HepG2 (cell line): ENCODE measurements around the gene CYP26A1. TPM values are rescaled to one million over a fixed set of nuclear protein-coding genes. Genes with fewer than 3 reads are reported as not detected.
A peak's percentile ranks its signal among the peaks of the same experiment; 100 is the strongest.

ENCODE experiments used
- ADNP ChIP-seq: sonication (generic); formaldehyde crosslinking; IDR thresholded peaks from 2 replicates; pipeline ENCODE4 v1.4.0; 2020; ENCODE audit warnings: missing genetic modification reagents
- ARID2 ChIP-seq: sonication (generic); formaldehyde crosslinking; IDR thresholded peaks from 2 replicates; pipeline ENCODE4 v1.8.1; 2022; ENCODE audit warnings: mild to moderate bottlenecking, missing genetic modification reagents, borderline replicate concordance
- ATF6 ChIP-seq: sonication (generic); formaldehyde crosslinking; conservative IDR thresholded peaks from 2 replicates; pipeline ENCODE4 v1.4.0; 2020; ENCODE audit warnings: missing genetic modification reagents
- CREB1 ChIP-seq, 2 experiments: fragments of 450-650 bp in 1 of 2; IDR thresholded peaks; 2 replicates each; pipeline ENCODE4 v1.6.1; 2016 to 2017; ENCODE audit warnings: control low read depth in 1 of 2, mild to moderate bottlenecking in 1 of 2, missing compliant biosample characterization in 1 of 2, missing genetic modification characterization in 1 of 2
- FOXA3 ChIP-seq: IDR thresholded peaks from 2 replicates; pipeline ENCODE4 v1.6.1; 2016; ENCODE audit warnings: missing genetic modification reagents, missing compliant biosample characterization
- ISL2 ChIP-seq: sonication (generic); formaldehyde crosslinking; IDR thresholded peaks from 2 replicates; pipeline ENCODE4 v1.5.0; 2020; ENCODE audit warnings: missing genetic modification reagents
- LRRFIP1 ChIP-seq: sonication (generic); formaldehyde crosslinking; conservative IDR thresholded peaks from 2 replicates; pipeline ENCODE4 v1.4.0; 2020; ENCODE audit warnings: missing genetic modification reagents
- NFIC ChIP-seq: IDR thresholded peaks from 2 replicates; pipeline ENCODE4 v1.6.1; 2012; ENCODE audit warnings: mild to moderate bottlenecking, low read length, inconsistent platforms
- RNF219 ChIP-seq: sonication (generic); formaldehyde crosslinking; IDR thresholded peaks from 2 replicates; pipeline ENCODE4 v1.5.0; 2020; ENCODE audit warnings: mild to moderate bottlenecking, missing genetic modification reagents
- TFDP1 ChIP-seq: IDR thresholded peaks from 2 replicates; pipeline ENCODE4 v1.6.1; 2016; ENCODE audit warnings: missing compliant biosample characterization, missing genetic modification reagents, borderline replicate concordance
- ZKSCAN1 ChIP-seq: fragments of 150-350 bp; IDR thresholded peaks from 2 replicates; pipeline ENCODE4 v1.6.1; 2014; ENCODE audit warnings: low read length
- ZNF747 ChIP-seq: sonication (generic); formaldehyde crosslinking; IDR thresholded peaks from 2 replicates; pipeline ENCODE4 v1.8.1; 2023; ENCODE audit warnings: missing genetic modification reagents, mild to moderate bottlenecking, borderline replicate concordance
- polyA plus RNA-seq, 8 experiments: library from polyadenylated mRNA; depleted of rRNA in 3 of 8; stranded (reverse) in 7 of 8; unstranded in 1 of 8; fragments of >200 nt; fragmentation: Illumina TruSeq in 4 of 8; extraction: Trizol in 4 of 8; gene quantifications; 2 replicates each; pipeline versions ENCODE4 v1.2.1 to v1.2.3, GENCODE V29; 2011 to 2016; ENCODE audit warnings: low read depth in 4 of 8, missing spikeins in 1 of 8, mixed read lengths in 1 of 8; ENCODE audit not compliant: insufficient read depth in 1 of 8
- total RNA-seq, 5 experiments: library from RNA; depleted of rRNA; stranded (reverse); fragments of >200 nt; fragmentation: Illumina TruSeq; extraction: Trizol; gene quantifications; 2 replicates each; pipeline ENCODE4 v1.2.3, GENCODE V29; 2016; ENCODE audit warnings: low read depth in 1 of 5
- TF ChIP-seq, protein P1 (sequence below): sonication (generic); formaldehyde crosslinking; IDR thresholded peaks from 2 replicates; pipeline ENCODE4 v1.8.1; 2023; ENCODE audit warnings: mild to moderate bottlenecking, missing genetic modification reagents
- TF ChIP-seq, protein P2 (sequence below): sonication (generic); formaldehyde crosslinking; IDR thresholded peaks from 2 replicates; pipeline ENCODE4 v1.4.0; 2020; ENCODE audit warnings: mild to moderate bottlenecking, low read depth, missing genetic modification reagents
- TF ChIP-seq, protein P3 (sequence below): sonication (generic); formaldehyde crosslinking; IDR thresholded peaks from 2 replicates; pipeline ENCODE4 v1.9.0; 2021; ENCODE audit warnings: missing genetic modification reagents, borderline replicate concordance

CYP26A1 gene
- total and polyA plus RNA-seq, 2 of the 13 experiments (the other 11 are each of a cell fraction or from before 2014, with no cell fraction given) = 0.15 TPM; not detected in 1

DNA sequence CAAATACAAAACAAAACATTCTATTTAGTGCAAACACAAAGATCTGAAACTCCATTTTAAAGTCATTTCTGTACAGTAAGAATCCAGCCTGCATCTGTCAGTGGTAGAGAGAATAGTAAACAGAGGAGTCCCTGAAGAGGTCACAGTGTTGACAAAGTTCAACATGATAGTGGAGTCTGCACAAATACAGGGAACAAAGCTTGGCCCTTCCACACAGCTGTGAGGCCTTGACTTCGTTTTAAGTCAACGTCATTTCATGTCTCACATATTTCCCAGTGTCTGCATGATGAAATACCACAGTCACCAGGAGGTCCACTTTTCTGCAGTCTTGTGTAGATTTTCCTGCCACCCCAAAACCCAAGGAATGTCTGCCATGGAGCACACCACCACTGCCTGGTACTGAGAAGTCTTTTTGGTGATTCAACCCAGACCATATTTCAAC lies 33.0 kb downstream of the CYP26A1 start (continued):
- peak; percentile 81; the same call in 1 of the 2 replicates for TF ChIP-seq NFIC
- TF ChIP-seq, protein P1, sequence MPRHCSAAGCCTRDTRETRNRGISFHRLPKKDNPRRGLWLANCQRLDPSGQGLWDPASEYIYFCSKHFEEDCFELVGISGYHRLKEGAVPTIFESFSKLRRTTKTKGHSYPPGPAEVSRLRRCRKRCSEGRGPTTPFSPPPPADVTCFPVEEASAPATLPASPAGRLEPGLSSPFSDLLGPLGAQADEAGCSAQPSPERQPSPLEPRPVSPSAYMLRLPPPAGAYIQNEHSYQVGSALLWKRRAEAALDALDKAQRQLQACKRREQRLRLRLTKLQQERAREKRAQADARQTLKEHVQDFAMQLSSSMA (CRISPR knock-in tag) = no peak
- TF ChIP-seq ZNF747 (CRISPR knock-in tag) = no peak; the same call in 1 of the 2 replicates
- TF ChIP-seq, protein P2, sequence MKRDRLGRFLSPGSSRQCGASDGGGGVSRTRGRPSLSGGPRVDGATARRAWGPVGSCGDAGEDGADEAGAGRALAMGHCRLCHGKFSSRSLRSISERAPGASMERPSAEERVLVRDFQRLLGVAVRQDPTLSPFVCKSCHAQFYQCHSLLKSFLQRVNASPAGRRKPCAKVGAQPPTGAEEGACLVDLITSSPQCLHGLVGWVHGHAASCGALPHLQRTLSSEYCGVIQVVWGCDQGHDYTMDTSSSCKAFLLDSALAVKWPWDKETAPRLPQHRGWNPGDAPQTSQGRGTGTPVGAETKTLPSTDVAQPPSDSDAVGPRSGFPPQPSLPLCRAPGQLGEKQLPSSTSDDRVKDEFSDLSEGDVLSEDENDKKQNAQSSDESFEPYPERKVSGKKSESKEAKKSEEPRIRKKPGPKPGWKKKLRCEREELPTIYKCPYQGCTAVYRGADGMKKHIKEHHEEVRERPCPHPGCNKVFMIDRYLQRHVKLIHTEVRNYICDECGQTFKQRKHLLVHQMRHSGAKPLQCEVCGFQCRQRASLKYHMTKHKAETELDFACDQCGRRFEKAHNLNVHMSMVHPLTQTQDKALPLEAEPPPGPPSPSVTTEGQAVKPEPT (CRISPR knock-in tag) = no peak
- 0 out of 2 replicates have a peak, but pooled peaks have one; percentile 69 for TF ChIP-seq RNF219 (CRISPR knock-in tag)
- no peak for TF ChIP-seq LRRFIP1 (CRISPR knock-in tag)
- TF ChIP-seq, protein P3, sequence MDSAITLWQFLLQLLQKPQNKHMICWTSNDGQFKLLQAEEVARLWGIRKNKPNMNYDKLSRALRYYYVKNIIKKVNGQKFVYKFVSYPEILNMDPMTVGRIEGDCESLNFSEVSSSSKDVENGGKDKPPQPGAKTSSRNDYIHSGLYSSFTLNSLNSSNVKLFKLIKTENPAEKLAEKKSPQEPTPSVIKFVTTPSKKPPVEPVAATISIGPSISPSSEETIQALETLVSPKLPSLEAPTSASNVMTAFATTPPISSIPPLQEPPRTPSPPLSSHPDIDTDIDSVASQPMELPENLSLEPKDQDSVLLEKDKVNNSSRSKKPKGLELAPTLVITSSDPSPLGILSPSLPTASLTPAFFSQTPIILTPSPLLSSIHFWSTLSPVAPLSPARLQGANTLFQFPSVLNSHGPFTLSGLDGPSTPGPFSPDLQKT = no peak
- no peak for TF ChIP-seq ATF6
- no peak for TF ChIP-seq TFDP1 (CRISPR knock-in tag)
- no peak for TF ChIP-seq ARID2 (CRISPR knock-in tag)
- TF ChIP-seq ISL2 (CRISPR knock-in tag) = peak; percentile 92
- no peak for TF ChIP-seq ZKSCAN1
- peak; percentile 99 for TF ChIP-seq FOXA3 (CRISPR knock-in tag)
- TF ChIP-seq CREB1 (IDR thresholded peaks at IDR 0.05) = peak; percentile 77
- TF ChIP-seq CREB1 (CRISPR knock-in tag; IDR thresholded peaks at IDR 0.05) = peak; percentile 86
- no peak for TF ChIP-seq ADNP (CRISPR knock-in tag)
